GM10847 (cell line): ENCODE measurements around the gene NFATC3.

ENCODE experiments used
- POLR2A ChIP-seq: IDR thresholded peaks from 2 replicates; pipeline ENCODE4 v1.6.1; 2011; ENCODE audit not compliant: insufficient read length; ENCODE audit errors: extremely low read depth

Gene NFATC3

GRCh38 chr16:68190081-68190480 lies 104.9 kb downstream of the NFATC3 start:
- TF ChIP-seq POLR2A, result no peak

GRCh38 chr16:68190736-68191510 lies 105.8 kb downstream of the NFATC3 start:
- no peak for TF ChIP-seq POLR2A

DNA sequence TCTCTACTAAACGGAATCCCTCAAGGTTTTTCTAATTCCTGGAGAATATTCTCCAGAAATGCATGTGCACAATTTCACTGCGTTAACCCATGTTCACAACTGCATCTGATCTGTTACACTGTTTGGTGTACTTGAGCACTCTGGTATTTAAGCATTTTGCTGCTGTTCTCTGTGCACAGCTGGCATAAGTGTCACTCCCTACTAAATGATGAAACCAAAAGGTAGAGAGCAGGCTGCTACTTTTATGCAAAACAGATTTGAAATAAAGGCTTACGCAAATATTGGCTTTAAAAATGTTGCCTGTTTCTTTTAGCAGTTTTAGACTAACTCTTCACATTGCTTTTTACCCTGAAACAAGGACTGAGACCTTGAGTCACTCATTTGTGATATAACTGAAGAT lies 109.1 kb downstream of the NFATC3 start:
- TF ChIP-seq POLR2A, result no peak

DNA sequence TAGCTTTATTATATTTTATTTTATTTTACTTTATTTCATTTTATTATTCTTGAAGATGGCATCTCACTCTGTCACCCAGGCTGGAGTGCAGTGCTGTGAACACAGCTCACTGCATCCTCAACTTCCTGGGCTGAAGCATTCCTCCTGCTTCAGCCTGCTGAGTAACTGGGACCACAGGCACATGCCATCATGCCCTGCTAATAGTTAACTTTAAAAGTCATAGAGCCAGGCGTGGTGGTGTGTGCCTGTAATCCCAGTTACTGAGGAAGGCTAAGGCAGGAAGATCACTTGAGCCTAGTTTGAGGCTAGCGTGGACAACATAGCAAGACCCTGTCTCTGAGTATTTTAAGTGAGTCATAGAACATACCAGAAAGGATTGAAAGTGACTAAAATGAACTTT lies 112.1 kb downstream of the NFATC3 start:
- TF ChIP-seq POLR2A, result no peak

GRCh38 chr16:68200088-68200783 lies 115.1 kb downstream of the NFATC3 start:
- no peak for TF ChIP-seq POLR2A

DNA sequence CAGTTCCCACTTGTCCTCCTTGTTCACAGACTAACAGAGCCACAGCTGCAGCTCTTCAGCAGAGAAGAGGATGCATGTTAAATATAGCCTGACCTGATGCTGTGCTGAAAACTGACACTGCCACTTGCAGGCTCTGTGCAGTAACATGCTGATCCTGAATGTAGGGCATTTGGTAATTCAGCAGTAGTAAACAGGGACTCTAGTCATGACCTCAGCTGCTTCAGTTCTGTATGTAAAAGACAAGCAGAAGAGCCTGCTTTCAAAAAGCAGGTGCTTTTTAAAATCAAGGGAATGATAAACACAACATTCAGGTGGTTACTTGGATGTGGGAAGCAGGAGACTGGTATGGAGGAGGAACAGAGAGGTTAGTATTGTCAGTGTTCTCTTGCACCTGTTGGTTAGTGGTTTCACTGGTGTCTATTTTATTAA lies 116.9 kb downstream of the NFATC3 start:
- no peak for TF ChIP-seq POLR2A

DNA sequence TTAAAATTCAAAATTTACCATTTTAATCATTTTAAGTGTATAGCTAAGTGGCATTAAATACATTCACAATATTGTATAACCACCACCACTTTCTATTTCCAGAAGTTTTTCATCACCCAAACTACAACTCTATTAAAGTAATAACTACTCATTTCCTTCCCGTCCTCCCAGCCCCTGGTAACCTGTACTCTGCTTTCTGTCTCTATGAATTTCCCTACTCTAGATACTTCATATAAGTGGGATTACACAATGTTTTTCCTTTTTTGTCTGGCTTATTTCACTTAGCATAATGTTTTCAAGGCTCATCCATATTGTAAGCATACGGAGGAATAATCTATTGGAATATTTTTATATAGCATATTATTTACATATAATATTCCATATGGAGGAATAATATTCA lies 121.1 kb downstream of the NFATC3 start:
- no peak for TF ChIP-seq POLR2A

GRCh38 chr16:68214726-68215125 lies 129.6 kb downstream of the NFATC3 start:
- TF ChIP-seq POLR2A, result no peak

DNA sequence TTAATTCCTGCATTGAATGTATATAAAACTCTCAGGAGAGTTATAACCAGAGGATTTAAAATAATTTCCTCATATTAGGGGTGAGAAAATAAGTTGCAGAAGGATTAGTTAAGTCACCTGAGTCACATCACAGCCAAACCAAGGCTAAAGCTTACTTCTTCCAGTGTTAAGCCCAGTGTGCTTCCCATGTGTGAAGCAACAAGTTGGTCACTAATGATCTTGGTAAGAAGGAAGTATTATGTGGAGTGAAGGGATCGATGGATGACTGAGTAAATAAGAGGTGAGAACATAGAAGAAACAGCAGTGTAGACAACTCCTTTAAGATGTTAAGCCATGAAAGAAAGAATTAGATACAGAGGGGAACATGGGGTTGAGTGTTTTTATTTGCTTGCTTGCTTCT lies 130.1 kb downstream of the NFATC3 start:
- no peak for TF ChIP-seq POLR2A

- TF ChIP-seq POLR2A, result no peak
Measured at GRCh38 chr16:68216240-68216639, 131.1 kb downstream of the NFATC3 start.

DNA sequence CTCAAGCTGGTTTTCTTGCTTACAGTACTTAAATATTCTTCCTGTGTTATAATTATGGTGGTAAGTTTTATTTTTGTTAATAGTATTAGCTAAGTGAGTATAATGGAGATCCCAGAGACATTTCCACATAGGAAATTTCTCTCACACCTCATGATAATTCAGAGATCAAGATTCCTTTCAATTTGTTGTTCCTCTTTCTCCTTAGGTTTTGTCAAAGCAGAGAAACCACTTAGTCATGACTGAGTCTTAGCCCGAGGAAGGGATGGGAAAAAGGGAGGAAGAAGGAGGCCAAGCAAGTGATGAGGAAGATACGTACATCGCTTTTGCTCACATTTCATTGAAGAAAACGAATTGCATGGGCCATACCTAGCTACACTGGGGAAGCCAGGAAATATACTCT lies 132.3 kb downstream of the NFATC3 start:
- no peak for TF ChIP-seq POLR2A

GRCh38 chr16:68219725-68220351 lies 134.7 kb downstream of the NFATC3 start:
- TF ChIP-seq POLR2A, result no peak

DNA sequence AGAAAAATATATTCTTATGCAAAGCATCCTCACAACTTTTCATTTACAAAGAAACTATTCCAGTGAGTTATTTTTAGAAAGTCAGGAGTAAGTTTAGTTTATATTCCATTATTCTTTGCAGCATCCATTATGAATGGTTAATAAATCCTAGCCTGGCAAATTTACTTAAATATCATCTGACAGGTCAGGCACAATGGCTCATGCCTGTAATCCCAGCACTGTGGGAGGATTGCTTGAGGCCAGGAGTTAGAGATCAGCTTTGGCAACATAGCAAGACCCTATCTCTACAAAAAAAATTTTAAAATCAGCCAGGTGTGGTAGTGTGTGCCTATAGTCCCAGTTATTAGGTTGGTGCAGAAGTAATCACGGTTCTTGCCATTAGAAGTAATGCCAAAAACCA lies 137.9 kb downstream of the NFATC3 start:
- no peak for TF ChIP-seq POLR2A

- TF ChIP-seq POLR2A, result no peak
Measured at GRCh38 chr16:68226116-68226515, 140.9 kb downstream of the NFATC3 start.

- TF ChIP-seq POLR2A, result no peak
Measured at GRCh38 chr16:68227183-68227793, 142.1 kb downstream of the NFATC3 start.

DNA sequence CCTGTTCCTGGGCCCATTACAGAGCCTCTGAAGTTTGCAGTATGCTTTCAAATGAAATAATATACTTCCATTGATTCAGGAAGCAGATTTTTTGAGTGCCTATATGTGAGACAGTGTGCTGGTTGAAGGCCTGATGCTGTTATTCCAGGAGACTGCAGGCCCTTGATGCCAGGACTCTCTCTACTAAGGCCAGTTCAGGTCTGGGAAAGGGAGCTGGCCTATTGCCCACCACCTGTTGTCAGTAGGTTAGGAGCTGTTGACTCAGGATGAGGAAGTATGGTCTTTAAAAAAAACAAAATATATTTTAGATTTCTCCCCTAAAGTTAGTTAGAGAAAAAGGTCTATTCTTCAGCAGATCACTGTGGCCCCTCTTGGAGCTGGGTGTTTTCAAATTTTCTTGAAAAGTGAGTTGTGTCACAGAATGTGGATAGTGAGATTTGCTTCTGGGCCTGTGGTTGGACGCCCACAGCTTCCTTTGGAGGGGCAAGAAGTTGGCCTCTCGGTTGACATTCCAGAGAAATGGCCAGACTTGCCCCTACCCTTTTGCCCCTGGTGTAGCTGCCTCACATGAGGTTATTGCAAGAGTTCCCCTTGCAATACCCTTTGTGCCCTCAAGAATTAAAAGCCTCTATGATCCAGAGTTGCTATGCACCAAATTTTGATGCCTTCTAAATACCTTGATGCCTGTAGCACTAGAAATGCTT lies 142.8 kb downstream of the NFATC3 start:
- no peak for TF ChIP-seq POLR2A

DNA sequence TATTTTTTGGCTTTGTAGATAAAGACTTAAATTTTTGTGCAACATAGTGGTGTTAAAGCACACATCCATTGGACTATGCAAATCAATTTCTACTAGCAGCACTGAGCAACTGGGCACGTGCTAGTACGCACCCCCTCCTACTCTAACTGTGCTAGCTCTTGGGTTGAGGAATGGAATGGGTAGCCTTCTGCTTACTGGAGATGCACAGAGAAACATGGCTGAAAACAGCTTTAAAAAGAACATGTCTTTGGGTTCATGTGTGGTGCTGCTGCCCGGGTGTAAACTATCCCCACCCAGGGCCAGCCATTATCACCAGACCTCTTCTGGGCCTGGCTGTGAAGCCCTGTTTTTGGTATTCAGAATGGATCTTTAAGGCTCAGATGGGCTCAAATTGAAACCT lies 143.5 kb downstream of the NFATC3 start:
- no peak for TF ChIP-seq POLR2A
